Middle frontal gyrus (tissue), 1 donor: ENCODE measurements around the gene C1QTNF6.

Source experiments
- DNase-seq: peaks from one replicate; pipeline ENCODE4 v3.0.0-alpha.2; 2015; ENCODE audit warnings: low spot score; ENCODE audit errors: extremely low spot score

The C1QTNF6 gene

DNA sequence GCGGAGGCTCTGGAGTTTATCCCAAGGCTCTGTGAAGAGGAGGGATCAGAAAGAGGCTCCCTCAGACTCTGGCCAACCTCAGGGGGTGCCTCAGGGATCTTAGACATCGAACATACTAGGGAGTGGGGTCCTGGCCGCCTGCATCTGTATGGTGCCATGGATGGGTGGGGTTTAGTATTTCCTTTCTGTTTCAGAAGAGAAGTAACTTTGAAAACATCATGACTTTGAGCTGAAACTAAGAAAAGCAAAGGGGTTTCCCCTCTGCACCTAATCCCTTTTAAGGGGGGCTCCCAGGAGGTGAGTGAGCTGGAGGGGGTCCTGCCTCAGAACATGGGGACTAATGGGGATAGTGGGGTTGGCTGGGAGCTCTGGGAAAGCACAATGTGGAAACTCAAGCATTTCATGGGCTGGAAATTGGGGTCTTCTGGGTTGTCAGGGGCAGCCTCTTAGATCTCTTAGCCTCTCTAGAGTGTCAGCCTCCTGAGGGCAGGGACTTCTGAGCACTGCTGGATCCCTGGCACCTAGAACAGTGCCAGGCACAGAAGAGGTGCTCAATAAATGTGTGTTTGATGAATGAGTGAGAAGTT, 36.0 kb upstream of the C1QTNF6 start:
- DNase-seq, result no peak

DNA sequence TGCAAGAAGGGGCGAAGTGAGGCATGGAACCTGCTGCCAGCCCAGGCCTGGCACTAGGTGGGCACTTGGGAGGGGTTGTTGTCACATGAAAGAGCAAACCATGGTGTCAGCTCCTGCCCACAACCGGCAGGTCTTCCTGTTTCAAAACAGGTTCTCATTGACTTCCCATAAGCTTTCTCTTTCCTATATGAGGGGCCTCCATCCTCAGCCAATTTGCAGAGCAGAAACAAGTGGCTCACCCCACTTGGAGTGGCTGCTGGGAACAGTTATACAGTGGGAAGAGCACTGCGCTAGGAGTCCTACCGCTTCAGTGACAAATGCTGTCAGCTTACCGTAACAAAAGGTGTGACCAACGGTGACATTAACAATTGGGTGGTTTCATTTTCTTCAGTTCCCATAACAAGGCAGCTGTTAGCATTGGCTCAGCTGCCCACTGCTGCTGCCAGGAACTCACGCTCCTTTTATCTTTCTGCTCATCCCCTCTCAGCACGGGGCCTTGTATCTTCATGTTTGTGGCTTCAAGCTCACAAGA, 34.5 kb upstream of the C1QTNF6 start:
- DNase-seq, result no peak

DNA sequence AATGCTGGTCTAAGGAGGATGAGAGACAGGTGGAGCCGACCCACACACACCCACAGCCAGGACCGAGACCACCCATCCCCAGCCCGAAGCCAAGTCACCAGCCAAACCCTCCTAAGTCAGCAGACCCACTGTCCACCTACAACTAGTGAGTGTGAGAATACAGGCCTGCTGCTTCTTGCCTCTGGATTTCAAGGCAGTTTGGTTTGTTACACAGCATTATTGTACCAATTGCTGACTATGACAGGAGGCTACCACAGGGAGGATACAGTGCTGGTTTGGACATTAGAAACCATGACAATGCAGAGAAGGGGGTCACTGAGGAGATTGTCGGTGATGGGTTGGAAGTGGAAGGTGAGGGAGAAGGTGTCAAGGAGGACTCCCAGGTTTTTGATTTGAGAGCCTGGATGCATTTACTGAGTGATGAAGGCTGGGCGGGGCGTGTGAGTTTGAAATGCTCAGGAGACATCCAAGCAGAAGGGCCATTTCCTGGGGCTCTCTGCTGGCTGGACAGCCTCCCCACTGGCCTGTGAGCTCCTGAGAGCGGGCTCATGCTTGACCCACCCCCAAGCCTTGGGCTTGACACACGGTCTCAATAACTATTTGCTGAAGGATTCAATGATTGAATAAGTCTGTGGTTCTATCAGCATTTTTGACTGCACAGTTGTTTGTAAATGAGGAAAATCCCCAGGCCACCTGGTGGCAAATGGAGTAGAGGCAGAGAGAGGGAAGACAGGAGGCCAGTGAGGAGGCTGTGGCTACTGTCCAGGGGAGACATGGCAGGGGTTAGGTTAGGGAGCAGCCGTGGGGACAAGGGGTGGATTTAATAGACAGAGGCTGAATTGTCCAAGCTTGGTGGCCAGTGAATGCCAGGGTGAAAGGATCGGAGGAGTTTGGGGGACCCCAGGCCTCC, 33.6 kb upstream of the C1QTNF6 start:
- DNase-seq, result no peak

DNA sequence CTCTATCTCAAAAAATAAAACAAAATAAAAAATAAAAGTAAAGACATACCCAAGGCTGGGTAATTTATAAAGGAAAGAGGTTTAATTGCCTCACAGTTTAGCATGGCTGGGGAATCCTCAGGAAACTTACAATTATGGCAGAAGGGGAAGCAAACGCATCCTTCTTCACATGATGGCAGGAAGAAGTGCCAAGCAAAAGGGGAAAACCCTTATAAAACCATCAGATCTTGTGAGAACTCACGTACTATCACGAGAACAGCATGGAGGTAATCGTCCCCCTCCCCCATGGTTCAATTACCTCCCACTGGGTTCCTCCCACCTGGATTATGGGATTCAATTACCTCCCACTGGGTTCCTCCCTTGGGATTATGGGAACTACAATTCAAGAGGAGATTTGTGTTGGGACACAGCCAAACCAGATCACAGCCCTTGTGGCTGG, 32.5 kb upstream of the C1QTNF6 start:
- DNase-seq, result no peak

DNA sequence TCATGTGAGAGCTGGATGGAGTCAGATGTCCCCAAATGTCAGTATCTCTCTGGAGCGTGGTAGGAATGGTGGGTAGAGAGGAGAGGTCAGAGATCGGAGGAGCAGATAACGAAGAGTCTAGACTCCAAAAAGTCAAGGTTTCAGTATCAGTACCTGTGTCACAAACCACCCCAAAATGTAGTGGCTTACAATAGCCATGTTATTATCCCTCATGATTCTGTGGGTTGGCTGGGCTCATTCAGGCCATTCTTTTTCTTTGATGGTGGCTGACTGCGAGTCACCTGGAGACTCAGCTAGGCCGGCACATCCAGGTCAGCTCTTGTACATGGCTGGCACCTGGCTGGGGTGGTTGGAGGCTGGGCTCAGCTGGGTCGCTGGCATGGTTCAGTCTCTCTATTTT, 31.5 kb upstream of the C1QTNF6 start:
- no peak for DNase-seq

DNA sequence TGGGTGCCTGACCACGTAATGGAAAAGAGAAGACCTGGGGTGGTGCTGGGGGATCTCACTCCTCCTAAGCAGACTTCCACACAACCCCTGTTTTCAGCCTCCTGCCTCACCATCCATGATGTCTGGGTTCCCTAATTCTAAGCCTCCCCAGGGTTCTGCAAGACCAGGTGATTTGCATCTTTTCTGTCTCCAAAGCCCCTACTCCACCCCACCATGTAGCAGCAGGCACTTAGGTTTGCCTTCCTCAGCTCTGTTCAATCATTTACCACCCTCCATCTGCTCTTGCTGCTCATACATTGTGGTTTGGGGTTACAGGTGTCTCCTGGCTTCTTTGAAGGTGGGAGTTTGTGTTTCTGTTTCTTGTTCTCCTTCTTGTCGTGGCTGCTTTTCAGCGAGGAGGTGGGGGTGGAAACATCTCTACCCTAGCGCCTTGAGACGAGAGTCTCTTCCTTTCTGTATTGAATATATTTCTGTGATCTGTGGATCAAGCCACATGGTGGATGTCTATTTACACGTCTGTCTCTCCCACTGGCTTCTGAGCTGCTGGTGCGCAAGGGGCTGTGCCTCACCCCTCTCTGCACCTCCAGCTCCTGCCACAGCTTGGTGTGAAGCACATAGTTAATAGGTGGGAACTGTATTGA, 30.8 kb upstream of the C1QTNF6 start:
- DNase-seq, result no peak

DNA sequence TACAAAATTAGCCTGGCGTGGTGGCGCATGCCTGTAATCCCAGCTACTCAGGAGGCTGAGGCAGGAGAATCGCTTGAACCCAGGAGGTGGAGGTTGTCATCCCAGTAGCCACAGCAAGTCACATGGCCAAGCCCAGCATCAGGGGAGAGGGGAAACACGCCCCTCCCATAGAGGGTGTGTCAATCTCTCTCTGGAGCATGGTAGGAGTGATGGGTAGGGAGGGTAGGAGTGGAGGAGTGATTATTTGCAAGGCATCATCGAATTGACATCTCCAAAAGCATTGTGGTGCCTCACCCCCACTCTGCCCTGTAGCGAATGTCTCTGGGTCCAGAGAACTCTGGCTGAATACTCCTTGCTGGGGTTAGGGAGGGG, 30.3 kb upstream of the C1QTNF6 start:
- no peak for DNase-seq

DNA sequence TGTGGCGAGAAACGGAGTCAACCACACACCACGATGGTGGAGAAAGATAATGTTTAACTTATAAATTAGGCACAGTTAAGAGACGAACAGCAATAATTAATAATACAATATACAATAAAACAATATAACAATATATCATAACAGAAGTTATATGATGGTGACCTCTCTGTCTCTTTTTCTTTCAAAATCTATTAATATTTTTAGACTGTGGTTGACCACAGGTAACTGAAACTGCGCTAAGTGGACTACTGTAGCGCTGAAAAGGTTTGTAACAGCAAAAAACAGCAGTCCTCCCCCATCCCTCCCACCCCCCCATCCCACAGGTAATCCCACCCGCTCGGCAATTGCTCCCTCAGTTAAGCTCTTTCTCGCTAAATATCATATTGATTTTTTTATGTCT, 27.8 kb upstream of the C1QTNF6 start:
- DNase-seq, result no peak

DNA sequence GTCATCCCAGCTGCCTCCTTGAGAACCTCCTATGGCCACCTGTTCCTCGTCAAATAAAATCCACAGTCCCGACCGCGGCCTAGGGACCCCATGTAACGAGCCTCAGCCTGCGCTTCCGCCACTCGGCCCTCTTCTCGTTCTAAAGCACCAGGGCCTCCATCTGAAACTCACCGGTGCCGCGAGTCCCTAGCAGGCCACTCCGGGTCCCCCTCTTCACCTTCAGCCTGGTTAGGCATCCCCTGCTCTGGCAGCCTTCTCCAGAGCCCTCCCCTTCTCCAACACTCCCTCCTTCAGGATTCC, 26.6 kb upstream of the C1QTNF6 start:
- DNase-seq, result no peak

DNA sequence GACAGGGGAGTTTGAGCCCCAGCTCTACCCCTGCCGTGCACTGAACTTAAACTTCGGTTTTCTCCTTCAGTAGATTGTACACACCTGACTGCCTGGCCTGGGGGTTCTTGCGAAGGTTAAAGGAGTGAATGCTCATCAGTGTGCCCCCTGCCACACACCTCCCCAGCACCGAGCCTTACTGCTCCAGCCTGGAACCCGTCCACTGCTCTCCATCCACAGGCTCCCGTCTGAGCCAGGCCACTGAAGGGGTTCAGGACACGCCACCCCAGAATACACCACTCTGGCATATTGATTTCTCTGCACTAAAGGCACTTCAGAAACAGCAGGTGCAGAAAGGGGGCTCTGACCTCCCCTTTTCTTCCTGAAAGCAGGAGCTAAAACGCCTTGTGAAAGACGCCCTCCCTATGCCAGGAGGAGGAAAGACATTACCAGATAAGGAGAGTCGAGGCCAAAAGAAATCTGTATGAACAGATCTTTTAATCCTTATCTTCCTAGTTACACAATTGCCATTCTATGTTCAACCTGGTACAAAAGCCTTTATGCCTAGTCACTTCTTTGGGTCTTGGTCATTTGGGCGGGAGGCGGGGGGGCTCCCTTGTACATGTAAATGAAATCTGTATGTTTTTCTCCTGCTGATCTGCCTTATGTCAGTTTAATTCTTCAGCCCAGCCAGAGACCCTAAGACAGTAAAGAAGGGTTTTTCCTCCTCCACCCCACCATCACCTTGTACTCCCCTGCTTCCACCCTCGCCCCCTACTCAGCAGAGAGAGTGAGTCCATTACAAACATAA, 26.1 kb upstream of the C1QTNF6 start:
- DNase-seq, result no peak

DNA sequence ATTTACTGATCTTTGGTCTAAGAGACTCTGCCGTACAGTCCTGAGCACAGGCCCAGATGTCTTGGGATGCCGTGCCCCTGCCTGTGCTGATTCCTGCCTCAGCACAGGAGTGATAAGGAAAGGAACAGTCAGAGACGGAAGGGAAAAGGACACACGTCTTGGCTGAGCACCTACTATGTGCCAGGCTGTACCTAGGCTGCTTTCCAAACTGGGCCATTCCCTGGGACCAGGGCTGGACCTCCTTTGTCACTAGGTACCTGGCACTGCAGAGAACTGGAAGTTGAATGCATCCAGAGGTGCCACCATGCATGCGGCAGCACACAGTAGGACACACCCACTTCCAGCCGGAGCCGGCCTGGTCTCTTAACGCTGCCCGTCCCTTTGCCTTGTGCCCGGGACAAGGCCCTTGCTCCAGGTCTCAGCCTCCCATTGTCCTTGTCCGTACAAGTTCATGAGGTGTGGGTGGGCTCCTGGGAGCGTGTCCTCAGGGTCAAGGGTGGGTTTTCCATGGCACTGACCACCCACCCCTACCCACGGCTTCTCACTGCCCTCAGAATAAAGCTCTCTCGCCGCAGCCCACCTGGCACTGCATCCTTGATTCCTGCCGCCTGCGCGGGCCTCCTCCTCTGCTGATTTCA, 25.3 kb upstream of the C1QTNF6 start:
- DNase-seq, result no peak

DNA sequence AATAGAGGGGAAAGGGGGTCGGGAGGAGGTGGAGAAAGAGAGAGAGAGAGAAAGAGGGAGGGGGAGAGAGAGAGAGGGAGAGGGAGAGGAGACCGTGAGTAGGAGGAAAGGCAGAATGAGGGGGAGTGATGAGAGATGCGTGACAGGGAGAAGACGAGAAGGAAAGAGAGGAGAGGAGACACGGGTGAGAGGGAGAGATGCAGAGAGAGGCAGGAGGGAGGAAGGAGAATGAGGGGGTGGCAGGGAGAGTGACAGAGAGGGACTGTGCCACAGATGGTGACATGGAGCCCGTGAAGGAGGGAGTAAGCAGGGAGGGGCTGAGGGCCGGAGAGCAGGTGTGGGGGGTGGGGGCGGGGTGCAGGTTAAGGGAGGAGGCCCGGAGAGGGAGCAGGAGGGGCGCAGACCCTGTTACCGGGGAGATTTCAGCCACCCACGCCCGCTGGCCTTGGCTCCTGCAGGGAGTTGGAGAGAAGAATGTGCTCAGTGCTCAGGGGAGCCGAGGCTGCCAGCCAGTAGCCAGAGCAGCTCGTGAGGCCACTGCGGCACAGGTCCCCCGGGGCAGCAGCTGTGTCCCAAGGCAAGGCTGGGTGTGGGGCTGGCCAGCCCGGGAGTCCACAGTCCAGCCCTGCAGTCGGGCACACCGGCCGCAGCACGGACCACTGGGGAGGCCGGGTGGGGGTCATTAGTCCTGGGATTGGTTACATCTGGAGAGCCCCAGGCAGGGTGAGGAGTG, 24.3 kb upstream of the C1QTNF6 start, which contains the start of gene SSTR3:
SSTR3 (minus strand) TSS at position 304 of the 733 bp plus-strand sequence. CDS start 4,674 bp downstream, outside the sequence.
- DNase-seq, result no peak

DNA sequence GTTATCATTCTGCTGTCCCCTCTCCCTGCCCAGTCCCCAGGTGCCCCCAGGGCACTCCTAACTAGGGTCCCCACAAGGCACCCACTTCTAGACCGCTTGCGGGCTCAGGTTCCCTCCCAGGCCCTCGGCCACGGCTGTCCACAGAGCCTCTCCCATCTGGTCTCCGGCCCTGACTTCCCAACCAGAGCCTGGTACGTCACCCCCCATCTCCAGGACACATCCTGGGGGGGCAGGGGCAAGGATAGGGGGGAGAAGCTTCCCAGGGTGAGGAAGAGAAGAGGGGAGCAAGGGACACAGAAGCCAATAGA, 23.8 kb upstream of the C1QTNF6 start:
- no peak for DNase-seq

DNA sequence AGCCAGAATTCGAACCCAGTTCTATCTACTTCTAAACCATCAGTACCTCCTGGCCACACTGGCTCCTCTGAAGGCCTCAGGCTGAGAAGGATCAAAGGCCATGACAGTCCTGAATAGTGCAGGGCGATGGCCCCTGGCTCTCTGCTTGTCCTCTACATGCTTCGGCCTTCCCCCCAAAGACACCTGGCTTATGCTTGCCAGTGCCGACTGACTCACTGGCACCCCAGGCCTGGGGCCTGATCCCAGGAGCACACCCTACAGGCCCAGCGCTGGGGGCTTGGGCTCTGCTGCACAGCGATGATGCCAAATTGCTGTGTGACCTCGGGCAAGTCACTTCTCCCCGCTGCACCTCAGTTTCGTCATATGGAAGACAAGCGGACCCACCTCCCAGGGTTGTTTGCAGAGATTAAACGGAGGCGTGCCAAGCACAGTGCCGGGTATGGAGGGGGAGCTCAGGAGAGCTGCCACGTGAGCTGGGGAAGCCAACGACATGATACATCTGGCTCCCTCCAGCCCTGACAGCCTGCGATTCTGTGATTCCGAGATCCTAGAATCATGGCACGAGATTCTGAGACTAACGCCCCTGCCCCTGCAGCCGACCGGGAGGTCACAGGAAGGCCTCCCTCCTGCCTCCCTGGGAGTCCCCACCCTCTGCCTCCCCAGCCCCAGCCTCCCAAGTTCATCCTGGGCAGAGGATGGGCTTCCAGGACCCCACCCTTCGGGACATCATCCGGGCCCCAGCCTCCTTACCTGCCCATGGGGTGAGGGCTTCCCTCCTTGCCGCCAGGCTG, 23.2 kb upstream of the C1QTNF6 start:
- DNase-seq, result no peak

DNA sequence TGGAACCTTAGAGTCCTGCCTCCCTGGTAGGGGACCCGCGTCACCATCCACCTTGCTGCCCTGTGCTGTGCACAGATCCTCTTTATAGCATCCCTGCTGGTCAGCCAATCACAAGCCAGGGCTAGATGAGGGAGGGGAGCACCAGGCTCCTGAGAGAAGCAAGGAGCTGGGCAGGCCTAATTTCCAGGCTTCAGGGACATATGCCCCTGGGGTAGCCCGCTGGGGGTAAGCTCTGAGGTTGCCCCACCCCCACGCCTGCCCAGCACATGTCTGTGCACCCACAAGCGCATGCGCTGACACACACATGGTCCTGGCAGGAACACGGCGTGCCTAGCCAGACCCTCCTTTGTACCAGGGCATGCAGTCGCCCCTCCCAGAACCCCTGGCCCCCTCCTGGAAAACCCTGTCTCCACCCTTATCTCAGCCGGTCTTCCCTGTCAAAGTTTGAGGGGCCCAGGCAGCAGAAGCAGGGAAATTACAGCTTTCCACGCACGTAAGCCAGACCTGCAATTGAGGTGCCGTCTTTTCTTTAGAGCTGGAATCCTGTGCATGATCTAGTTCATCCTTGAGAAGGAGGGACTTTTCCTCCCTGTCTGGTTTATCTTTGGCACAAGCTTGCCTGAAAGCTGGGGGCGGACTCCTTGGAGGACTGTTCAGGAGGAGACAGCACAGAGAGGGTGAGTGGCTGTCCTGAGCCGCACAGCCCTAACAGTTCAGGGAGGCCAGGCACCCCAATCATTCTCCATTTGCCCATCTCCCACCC, 22.2 kb upstream of the C1QTNF6 start:
- DNase-seq, result no peak

DNA sequence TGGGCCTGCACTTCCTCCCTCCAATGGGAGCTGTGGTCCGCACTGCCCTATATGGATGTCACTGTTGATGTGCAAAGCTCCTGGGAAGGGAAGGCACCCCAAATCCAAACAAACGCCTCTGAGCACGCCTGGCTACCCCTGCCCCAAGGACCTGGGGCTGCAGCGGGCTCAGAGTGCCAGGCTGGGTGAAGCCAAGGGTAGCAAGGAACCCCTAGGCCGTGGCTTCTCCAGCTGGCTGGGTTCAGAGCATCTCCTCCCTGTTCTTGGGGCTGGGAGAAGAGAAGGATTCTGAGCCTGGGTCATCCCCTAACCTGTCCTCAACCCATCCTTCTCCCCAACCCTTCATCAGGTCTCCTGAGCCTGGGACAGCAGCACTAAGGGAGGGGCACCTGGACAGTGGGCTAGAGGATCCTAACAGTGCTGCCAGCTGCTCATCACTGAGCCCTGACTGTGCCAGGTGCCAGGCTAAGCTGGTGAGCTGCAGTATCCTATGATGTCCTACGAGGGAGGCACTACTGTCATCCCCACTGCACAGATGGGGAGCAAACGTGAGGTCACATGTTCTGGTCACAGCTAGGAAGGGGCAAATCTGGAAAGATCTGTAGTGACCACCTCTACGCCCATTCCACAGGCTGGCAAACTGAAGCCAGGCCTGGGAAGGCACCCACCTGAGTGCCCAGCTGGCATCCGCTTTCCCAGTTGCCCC, 21.2 kb upstream of the C1QTNF6 start:
- no peak for DNase-seq

DNA sequence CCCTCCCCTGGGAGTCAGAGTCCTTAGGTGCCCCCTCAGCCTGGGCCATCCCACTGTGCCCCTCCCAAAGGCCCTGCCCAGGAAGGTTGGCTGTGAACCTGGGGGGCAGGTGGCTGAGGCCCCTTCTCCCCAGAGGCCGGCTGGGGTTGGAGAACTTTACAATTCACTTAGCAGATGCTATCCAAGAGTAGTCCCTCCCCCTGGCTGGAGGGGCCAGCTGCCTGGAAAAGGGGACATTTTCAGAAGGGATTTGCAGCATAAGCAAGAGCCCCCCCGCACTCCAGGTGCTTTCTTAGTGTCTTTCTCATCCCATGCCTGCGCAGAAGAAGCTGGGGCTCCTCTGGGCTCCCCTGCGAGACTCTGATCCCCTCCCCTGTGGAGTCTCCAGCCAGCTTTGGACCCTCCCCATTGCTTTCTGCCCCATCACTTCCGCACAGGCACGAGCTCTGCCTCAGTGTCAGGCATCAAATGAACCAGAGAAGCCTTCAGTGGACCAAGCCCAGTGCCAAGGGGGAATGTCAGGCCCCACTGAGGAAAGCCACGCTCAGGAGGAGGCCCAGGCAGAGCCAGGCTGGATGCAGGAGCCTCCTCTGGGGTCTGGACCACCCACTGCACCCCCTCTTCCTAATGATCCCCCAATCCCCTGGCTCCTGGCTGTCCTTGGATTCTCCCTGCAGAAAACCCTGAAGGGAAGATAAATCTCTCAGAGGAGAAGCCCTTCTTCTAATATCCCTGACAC, 20.5 kb upstream of the C1QTNF6 start:
- DNase-seq, result no peak

DNA sequence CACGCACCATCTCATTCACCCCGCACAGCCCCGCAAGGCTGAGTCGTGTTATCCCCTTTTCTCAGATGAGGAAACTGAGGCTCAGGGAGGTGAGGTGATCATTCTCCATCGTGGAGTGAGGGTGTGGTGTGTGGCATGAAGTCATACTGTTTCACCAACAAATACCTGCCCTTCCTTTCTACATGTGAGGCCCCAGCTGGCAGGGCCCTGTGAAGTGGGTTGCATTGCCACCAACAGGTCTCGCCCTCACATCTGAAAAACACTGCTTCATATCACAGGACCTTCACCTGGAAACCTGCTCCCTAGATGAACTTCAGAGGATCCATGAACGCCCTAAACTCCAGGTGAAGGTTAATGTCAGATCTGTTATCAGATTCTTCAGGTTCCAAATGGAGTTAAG, 19.9 kb upstream of the C1QTNF6 start:
- DNase-seq, result no peak
